Right lobe of liver (tissue), 4 donors: ENCODE data around the gene PGM1.

Experiments
- POLR2A ChIP-seq: fragments of 450-650 bp; IDR thresholded peaks from one replicate; pipeline ENCODE4 v1.6.1; 2017; ENCODE audit warnings: antibody characterized with exemption, mild to moderate bottlenecking
- TF ChIP-seq, protein P1 (sequence below), 4 donors: fragments of 200-600 bp in 3 of 4; fragments of 450-650 bp in 1 of 4; IDR thresholded peaks; one replicate each; pipeline versions ENCODE4 v1.5.1 to v1.8.0; 2016 to 2022; ENCODE audit warnings: antibody characterized with exemption in 4 of 4, mild to moderate bottlenecking in 2 of 4
- donor health status: DM: no; HTN: no; CAD: no.
- donor health status: DM: no; HTN: no; CAD: no.
- donor health status: DM: no; HTN: yes; CAD: no.

- TF ChIP-seq, protein P1, sequence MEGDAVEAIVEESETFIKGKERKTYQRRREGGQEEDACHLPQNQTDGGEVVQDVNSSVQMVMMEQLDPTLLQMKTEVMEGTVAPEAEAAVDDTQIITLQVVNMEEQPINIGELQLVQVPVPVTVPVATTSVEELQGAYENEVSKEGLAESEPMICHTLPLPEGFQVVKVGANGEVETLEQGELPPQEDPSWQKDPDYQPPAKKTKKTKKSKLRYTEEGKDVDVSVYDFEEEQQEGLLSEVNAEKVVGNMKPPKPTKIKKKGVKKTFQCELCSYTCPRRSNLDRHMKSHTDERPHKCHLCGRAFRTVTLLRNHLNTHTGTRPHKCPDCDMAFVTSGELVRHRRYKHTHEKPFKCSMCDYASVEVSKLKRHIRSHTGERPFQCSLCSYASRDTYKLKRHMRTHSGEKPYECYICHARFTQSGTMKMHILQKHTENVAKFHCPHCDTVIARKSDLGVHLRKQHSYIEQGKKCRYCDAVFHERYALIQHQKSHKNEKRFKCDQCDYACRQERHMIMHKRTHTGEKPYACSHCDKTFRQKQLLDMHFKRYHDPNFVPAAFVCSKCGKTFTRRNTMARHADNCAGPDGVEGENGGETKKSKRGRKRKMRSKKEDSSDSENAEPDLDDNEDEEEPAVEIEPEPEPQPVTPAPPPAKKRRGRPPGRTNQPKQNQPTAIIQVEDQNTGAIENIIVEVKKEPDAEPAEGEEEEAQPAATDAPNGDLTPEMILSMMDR (IDR thresholded peaks at IDR 0.05), result peak; percentile 39 to 70 (median 56)
- TF ChIP-seq POLR2A, result no peak
Observed at GRCh38 chr1:63674238-63674864, 81.1 kb downstream of the PGM1 start.
